Measurements from ENCODE around the gene LRRC71.

LRRC71 gene

GRCh38 chr1:156947127-156947526 is 26.7 kb downstream of the LRRC71 start:
- DNase-seq (ENCODE audit: low spot score): no peak

- DNase-seq (ENCODE audit: low spot score): no peak
These were observed 27.5 kb downstream of the LRRC71 start for GRCh38 chr1:156947818-156948525.

- DNase-seq (ENCODE audit: low spot score): no peak
These were observed 28.3 kb downstream of the LRRC71 start for GRCh38 chr1:156948708-156949107.

- DNase-seq (ENCODE audit: low spot score): no peak
These were observed 28.7 kb downstream of the LRRC71 start for GRCh38 chr1:156949127-156949526.

- DNase-seq (ENCODE audit: low spot score): no peak
These were observed 30.9 kb downstream of the LRRC71 start for GRCh38 chr1:156951371-156951770.

- DNase-seq (ENCODE audit: low spot score): no peak
These were observed 33.1 kb downstream of the LRRC71 start for GRCh38 chr1:156953571-156953970.

- DNase-seq (ENCODE audit: low spot score): no peak
These were observed 35.9 kb downstream of the LRRC71 start for GRCh38 chr1:156956333-156956732.

- DNase-seq (ENCODE audit: low spot score): no peak
These were observed 37.2 kb downstream of the LRRC71 start for GRCh38 chr1:156957634-156958033.

- no peak for DNase-seq (ENCODE audit: low spot score)
These were observed 37.8 kb downstream of the LRRC71 start for GRCh38 chr1:156958247-156958714.

GRCh38 chr1:156959414-156959813 is 39.0 kb downstream of the LRRC71 start:
- no peak for DNase-seq (ENCODE audit: low spot score)

GRCh38 chr1:156959925-156960324 is 39.5 kb downstream of the LRRC71 start:
- no peak for DNase-seq (ENCODE audit: low spot score)

- DNase-seq (ENCODE audit: low spot score): peak; percentile 62
These were observed 41.3 kb downstream of the LRRC71 start for GRCh38 chr1:156961709-156962108.

- no peak for DNase-seq (ENCODE audit: low spot score)
These were observed 43.2 kb downstream of the LRRC71 start for GRCh38 chr1:156963621-156964020.

- no peak for DNase-seq (ENCODE audit: low spot score)
These were observed 44.0 kb downstream of the LRRC71 start for GRCh38 chr1:156964441-156964840.

- no peak for DNase-seq (ENCODE audit: low spot score)
These were observed 49.1 kb downstream of the LRRC71 start for GRCh38 chr1:156969496-156969895.

- DNase-seq (ENCODE audit: low spot score): no peak
These were observed 49.6 kb downstream of the LRRC71 start for GRCh38 chr1:156970017-156970416.

GRCh38 chr1:156973417-156973816 is 53.0 kb downstream of the LRRC71 start:
- no peak for DNase-seq (ENCODE audit: low spot score)

GRCh38 chr1:156975084-156975483 is 54.7 kb downstream of the LRRC71 start:
- DNase-seq (ENCODE audit: low spot score): no peak

- no peak for DNase-seq (ENCODE audit: low spot score)
These were observed 60.1 kb downstream of the LRRC71 start for GRCh38 chr1:156980551-156980950.
